ENCODE measurements around the gene SCT.

The SCT gene

GRCh38 chr11:643849-644738 is 17.1 kb upstream of the SCT start:
- ChIA-PET POLR2A (no interaction called here), CTCF (interaction anchor here (0.6 kb wide), 1 partner anchor 104 kb away, joined by 6 read pairs; no protein-coding TSS in a partner anchor)
- no peak overlapping the region for H3K27ac ChIP-seq (ENCODE audit: extremely low read depth, low read depth, low read length)
- H3K9me3 ChIP-seq (ENCODE audit: control insufficient read depth, insufficient read depth, low read depth, low read length) = no peaks in the 10 kb centered on the region
- H3K4me1 ChIP-seq (ENCODE audit: control insufficient read depth, insufficient read depth, low read length) = no peaks in the 10 kb centered on the region
- peaks cover 0 to 71% of the 10 kb centered on the region in 2 experiments; a peak in 2 of 3 replicates for H3K36me3 ChIP-seq (ENCODE audit: control insufficient read depth in 2 of 2, insufficient read depth in 1 of 2, low read length in 2 of 2)
- H3K4me3 ChIP-seq (ENCODE audit: low read depth, low read length) = no peak overlapping the region
- TF ChIP-seq ZNF404 (tag by site-specific recombination; IDR thresholded peaks at IDR 0.05) (no peak), ZBTB8A (tag by site-specific recombination; IDR thresholded peaks at IDR 0.05) (0 out of 2 replicates have a peak, but pooled peaks have one; percentile 32)

GRCh38 chr11:643366-643765 is 16.4 kb upstream of the SCT start:
- Histone ChIP-seq H3K27ac (ENCODE audit: extremely low read depth, low read depth, low read length) (no peak overlapping the region), H3K36me3 (ENCODE audit: control insufficient read depth in 2 of 2, insufficient read depth in 1 of 2, low read length in 2 of 2) (peaks cover 0 to 66% of the 10 kb centered on the region in 2 experiments; a peak in 2 of 3 replicates), H3K9me3 (ENCODE audit: control insufficient read depth, insufficient read depth, low read depth, low read length) (no peaks in the 10 kb centered on the region), H3K4me1 (ENCODE audit: control insufficient read depth, insufficient read depth, low read length) (no peaks in the 10 kb centered on the region), H3K4me3 (ENCODE audit: low read depth, low read length) (no peak overlapping the region)
- POLR2A ChIA-PET = no interaction called here
- no peak for TF ChIP-seq ZNF433 (tag by site-specific recombination; IDR thresholded peaks at IDR 0.05; ENCODE audit: low read depth)
- CTCF ChIA-PET = interaction anchor here (0.6 kb wide), 1 partner anchor 105 kb away, joined by 6 read pairs; no protein-coding TSS in a partner anchor

DNA sequence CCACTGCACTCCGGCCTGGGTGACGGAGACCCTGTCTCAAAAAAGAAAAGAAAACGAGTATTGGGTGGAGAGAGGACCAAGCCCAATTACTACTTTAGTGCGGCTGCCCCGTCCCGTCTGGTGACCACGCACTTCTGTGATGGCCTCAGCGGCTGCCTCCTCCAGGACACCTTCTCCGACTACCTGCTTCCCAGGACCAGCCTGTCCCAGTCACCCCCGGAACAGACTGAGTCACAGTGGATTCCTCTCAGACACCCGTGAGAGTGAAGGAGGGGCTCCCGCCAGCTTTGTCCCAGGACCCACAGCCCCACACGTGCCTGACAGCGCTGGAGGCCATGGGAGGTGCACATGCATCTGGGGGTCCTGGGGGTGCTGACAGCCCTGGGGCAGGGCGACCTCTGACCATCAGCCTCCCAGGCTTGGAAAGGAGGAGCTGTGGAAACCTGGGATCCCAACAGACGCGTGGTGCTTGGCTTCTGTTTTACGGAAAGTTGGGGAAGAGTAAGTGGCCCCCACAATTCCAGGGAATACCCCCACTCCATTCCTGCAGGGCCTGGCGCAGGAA is 14.9 kb upstream of the SCT start:
- ChIA-PET POLR2A (no interaction called here), CTCF (interaction anchor here (0.5 kb wide), 1 partner anchor 45 kb away, joined by 3 read pairs; no protein-coding TSS in a partner anchor)
- Histone ChIP-seq H3K4me3 (ENCODE audit: low read depth, low read length) (no peak overlapping the region), H3K4me1 (ENCODE audit: control insufficient read depth, insufficient read depth, low read length) (no peaks in the 10 kb centered on the region), H3K9me3 (ENCODE audit: control insufficient read depth, insufficient read depth, low read depth, low read length) (no peaks in the 10 kb centered on the region), H3K36me3 (ENCODE audit: control insufficient read depth in 2 of 2, insufficient read depth in 1 of 2, low read length in 2 of 2) (peaks cover 0 to 63% of the 10 kb centered on the region in 2 experiments; a peak in 2 of 3 replicates), H3K27ac (ENCODE audit: extremely low read depth, low read depth, low read length) (no peak overlapping the region)
- TF ChIP-seq PATZ1 (tag by site-specific recombination; IDR thresholded peaks at IDR 0.05) (0 out of 2 replicates have a peak, but pooled peaks have one; percentile 15), SP3 (tag by site-specific recombination; IDR thresholded peaks at IDR 0.05) (no peak)

- H3K9me3 ChIP-seq (ENCODE audit: control insufficient read depth, insufficient read depth, low read depth, low read length) = no peaks in the 10 kb centered on the region
- H3K27ac ChIP-seq (ENCODE audit: extremely low read depth, low read depth, low read length) = no peak overlapping the region
- H3K36me3 ChIP-seq (ENCODE audit: control insufficient read depth in 2 of 2, insufficient read depth in 1 of 2, low read length in 2 of 2) = peaks cover 0 to 49% of the 10 kb centered on the region in 2 experiments; a peak in 1 of 3 replicates
- no peaks in the 10 kb centered on the region for H3K4me1 ChIP-seq (ENCODE audit: control insufficient read depth, insufficient read depth, low read length)
- ChIA-PET CTCF (interaction anchor here (0.6 kb wide), 1 partner anchor 52 kb away, joined by 4 read pairs; no protein-coding TSS in a partner anchor), POLR2A (no interaction called here)
- TF ChIP-seq ZNF558 (tag by site-specific recombination; IDR thresholded peaks at IDR 0.05) = no peak
- TF ChIP-seq, protein P1, sequence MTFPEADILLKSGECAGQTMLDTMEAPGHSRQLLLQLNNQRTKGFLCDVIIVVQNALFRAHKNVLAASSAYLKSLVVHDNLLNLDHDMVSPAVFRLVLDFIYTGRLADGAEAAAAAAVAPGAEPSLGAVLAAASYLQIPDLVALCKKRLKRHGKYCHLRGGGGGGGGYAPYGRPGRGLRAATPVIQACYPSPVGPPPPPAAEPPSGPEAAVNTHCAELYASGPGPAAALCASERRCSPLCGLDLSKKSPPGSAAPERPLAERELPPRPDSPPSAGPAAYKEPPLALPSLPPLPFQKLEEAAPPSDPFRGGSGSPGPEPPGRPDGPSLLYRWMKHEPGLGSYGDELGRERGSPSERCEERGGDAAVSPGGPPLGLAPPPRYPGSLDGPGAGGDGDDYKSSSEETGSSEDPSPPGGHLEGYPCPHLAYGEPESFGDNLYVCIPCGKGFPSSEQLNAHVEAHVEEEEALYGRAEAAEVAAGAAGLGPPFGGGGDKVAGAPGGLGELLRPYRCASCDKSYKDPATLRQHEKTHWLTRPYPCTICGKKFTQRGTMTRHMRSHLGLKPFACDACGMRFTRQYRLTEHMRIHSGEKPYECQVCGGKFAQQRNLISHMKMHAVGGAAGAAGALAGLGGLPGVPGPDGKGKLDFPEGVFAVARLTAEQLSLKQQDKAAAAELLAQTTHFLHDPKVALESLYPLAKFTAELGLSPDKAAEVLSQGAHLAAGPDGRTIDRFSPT (tag by site-specific recombination; IDR thresholded peaks at IDR 0.05) = peak; percentile 29; the same call in 1 of the 2 replicates
- no peak for TF ChIP-seq ZNF335 (tag by site-specific recombination; conservative IDR thresholded peaks at IDR 0.05)
- no peak for TF ChIP-seq ZSCAN16 (tag by site-specific recombination; IDR thresholded peaks at IDR 0.05)
- H3K4me3 ChIP-seq (ENCODE audit: low read depth, low read length) = no peak overlapping the region
Measured at GRCh38 chr11:640021-640706, 13.2 kb upstream of the SCT start.
